ENCODE measurements around the gene TMEM63C. TPM values are rescaled to one million over a fixed set of nuclear protein-coding genes. Genes with fewer than 3 reads are reported as not detected.

TMEM63C gene
- total RNA-seq (2014; rRNA removed; shearing (Covaris generic)) = 0.21 and 0.30 TPM in 2 replicates

GRCh38 chr14:77181603-77182437 lies at the start of gene TMEM63C:
TSS of gene TMEM63C (plus strand) at chr14:77181798. CDS start at chr14:77218814, 37,016 bp downstream.

GRCh38 chr14:77141214-77142004 lies 40.2 kb upstream of the TMEM63C start, which contains the start of gene ZDHHC22:
TSS of gene ZDHHC22 (minus strand) at chr14:77141791. CDS start at chr14:77139738, 2,053 bp downstream.

GRCh38 chr14:77271113-77271710 lies 89.6 kb downstream of the TMEM63C start, which contains the start of gene NGB:
TSS of gene NGB (minus strand) at chr14:77271206. CDS start at chr14:77270937, 269 bp downstream.

Small RNAs within 50 kb of the gene (small RNA-seq; reads per million reads assigned to genes)
- not detected for gene MIR1260A
- gene RF00421 = not detected

Other genes with a start within 250 kb of the TMEM63C start
- gene IRF2BPL, start 153.1 kb upstream of the TMEM63C start, total RNA-seq (2014; rRNA removed; shearing (Covaris generic)) = 47.0 and 54.2 TPM in 2 replicates
- gene CIPC, start 83.5 kb upstream of the TMEM63C start, total RNA-seq (2014; rRNA removed; shearing (Covaris generic)) = 7.0 and 7.8 TPM in 2 replicates
- gene ZDHHC22, start 40.0 kb upstream of the TMEM63C start, total RNA-seq (2014; rRNA removed; shearing (Covaris generic)) = not detected in 2 replicates
- not detected in 2 replicates for gene NGB, start 89.4 kb downstream of the TMEM63C start, total RNA-seq (2014; rRNA removed; shearing (Covaris generic))
- gene POMT2, start 139.1 kb downstream of the TMEM63C start, total RNA-seq (2014; rRNA removed; shearing (Covaris generic)) = 14.0 and 24.4 TPM in 2 replicates
- gene GSTZ1, start 139.2 kb downstream of the TMEM63C start, total RNA-seq (2014; rRNA removed; shearing (Covaris generic)) = 25.4 and 31.5 TPM in 2 replicates
- gene TMED8, start 195.3 kb downstream of the TMEM63C start, total RNA-seq (2014; rRNA removed; shearing (Covaris generic)) = 7.8 and 10.0 TPM in 2 replicates
- 2.6 and 5.8 TPM in 2 replicates for gene SAMD15, start 195.6 kb downstream of the TMEM63C start, total RNA-seq (2014; rRNA removed; shearing (Covaris generic))
- not detected in 2 replicates for gene NOXRED1, start 241.7 kb downstream of the TMEM63C start, total RNA-seq (2014; rRNA removed; shearing (Covaris generic))